ENCODE results near the gene SCARB1.

Gene SCARB1

DNA sequence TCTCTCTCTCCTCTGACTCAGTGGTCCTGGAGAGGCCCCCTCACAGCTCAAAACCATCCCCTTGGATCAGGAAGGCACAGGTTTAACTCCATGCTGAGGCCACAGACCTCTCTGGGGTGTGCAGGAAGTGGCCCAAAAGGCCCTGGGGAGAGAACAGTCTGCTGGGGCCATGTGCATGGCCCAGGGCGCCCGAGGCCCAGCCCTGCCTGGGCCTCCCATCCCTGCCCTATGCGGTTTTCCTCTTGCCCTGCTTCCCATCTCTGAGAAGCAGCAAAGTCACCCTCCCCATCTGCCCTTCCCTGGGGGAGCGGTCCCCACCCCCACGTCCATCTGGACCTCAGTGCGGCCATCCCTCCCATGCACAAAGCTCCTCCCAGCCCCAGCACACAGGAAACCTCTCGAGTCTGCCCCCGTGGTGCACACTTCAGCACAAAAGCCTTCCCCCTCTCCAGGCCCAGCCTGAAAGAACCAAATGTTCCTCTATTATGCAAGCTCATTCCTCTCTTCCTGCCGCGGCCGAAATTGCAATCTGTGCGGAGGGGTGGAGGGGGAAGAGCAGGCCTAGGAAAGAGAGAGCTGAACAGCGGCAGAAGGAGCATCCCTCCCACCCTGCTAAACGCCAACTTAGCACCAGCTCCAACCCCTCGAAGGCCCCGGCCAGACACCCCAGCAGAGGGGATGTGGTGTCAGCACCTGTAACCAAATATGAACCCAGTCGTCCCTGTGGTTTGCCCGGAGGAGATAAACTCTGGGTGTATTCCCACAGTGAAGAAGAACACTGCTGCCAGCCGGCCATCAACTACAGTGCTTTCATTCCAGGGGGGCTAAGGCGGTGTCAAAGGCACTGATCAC, 108.5 kb downstream of the SCARB1 start:
- peak; percentile 14 to 56 for DNase-seq

DNA sequence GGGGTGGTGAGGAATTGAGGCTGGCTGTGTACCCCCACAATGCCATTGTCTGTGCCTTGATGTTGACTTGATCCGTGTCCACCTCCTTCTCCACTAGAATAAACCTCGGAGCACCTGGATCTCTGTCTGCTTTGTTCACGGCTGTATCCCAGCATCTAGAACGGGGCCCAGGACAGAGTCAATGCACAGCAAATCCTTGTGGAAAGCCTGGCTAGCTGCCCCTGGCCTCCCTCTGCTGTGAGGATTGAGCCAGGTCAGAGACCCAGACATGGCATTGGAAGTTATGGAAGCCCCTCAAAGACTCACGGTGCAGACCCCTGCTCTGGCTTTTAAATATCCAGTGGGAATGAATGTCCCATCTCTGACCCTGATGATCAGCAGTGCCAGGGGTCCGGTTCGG, 109.2 kb downstream of the SCARB1 start:
- no peak for DNase-seq

DNA sequence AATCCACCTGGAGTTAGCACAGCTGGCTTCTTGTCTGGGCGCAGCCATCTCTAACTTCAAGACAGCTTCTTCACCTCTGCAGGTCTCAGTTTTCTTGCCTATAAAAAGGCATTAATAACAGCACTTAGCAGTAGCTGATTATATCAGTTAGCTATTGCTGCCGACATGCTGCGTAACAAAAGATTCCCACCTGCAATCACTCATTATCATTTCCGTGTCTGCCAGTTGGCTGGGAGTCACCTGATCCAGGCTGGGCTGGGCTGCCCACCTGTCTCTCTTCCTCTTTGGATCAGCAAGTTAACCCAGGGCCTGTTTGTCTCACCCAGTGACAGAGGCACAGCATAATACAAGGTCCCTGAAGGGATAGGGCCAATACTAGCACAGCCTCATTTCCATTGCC, 109.7 kb downstream of the SCARB1 start:
- DNase-seq, result no peak

DNA sequence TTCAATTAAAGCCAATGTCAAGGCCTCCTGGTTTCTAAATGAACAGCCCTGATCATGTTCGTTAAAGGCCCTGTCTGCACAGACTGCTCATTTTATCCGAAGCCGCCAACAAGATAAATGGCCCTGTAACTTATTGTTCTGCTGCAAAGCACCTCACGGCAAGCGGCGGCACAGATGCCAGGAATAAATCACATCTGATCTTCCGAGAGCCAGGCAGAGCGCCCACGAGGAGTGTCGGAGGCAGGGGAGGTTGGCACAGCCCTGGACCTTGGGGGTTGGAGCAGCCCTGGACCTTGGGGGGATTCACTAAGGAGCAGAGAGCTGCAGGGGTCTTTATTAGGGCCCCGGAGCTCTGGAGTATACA, 110.5 kb downstream of the SCARB1 start:
- DNase-seq, result no peak

DNA sequence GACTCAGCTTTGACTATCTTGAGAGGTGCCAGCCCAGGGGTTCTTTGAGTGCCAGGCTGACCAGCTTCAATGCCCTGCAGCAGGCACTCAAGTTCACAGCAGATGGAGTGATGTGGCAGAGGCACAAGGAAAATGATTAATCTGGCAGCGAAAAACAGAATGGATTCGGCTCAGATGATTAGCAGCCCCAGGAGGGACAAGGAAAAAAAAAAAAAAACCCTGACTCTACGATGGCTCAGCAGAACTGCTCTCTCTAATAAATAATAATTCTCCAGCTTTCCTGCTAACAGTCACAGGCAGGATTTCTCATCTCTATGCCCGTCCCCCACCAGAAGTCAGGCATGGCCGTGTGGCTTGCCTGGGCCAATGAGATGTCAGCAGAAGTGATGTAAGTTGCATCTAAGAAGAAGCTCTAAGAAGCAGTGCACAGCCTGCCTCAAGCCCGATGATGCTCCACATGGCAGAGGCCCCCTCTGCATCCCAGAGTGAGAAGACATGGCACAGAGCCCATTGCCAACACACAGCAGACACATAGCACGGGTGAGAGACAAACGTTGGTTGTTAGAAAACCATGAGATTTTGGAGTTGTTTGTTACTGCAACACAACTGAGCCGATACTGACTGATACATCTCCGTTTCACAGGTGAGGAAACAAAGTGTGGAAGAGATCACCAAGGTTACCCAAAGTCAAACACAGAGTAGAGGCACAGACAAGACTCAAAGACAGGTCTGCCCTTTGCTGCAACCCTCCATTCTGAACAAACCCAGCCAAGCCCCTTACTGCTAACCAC, 111.0 kb downstream of the SCARB1 start:
- peak in 1 of 2 donors; percentile 30 for DNase-seq

DNA sequence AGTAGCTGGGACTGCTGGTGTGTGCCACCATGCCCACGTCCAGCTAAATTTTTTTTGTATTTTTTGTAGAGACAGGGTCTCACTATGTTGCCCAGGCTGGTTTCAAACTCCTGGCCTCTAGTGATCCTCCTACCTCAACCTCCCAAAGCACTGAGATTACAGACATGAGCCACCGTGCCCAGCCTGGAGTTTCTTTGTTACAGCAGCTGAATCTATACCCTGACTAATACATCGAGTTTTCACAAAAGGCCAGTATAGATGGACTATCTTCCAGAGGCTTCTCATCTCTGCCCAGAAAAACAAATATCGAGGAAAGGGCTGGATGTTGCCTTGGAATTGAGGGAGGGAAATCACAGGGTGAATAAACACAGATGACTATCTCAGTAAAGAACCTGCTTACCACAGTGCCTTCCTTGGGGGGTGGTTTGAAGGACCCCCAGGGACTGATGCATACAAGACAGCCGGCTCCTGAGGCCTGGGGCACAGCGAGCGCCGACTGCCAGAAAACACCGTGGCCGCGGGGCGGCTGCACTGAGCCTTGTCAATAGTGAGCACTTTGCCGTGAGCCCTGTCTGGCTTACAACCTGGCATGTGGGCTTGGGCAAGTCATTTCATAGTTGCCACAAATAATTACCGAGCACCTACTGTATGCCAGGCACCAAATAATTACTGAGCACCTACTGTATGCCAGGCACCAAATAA, 111.9 kb downstream of the SCARB1 start:
- no peak for DNase-seq

DNA sequence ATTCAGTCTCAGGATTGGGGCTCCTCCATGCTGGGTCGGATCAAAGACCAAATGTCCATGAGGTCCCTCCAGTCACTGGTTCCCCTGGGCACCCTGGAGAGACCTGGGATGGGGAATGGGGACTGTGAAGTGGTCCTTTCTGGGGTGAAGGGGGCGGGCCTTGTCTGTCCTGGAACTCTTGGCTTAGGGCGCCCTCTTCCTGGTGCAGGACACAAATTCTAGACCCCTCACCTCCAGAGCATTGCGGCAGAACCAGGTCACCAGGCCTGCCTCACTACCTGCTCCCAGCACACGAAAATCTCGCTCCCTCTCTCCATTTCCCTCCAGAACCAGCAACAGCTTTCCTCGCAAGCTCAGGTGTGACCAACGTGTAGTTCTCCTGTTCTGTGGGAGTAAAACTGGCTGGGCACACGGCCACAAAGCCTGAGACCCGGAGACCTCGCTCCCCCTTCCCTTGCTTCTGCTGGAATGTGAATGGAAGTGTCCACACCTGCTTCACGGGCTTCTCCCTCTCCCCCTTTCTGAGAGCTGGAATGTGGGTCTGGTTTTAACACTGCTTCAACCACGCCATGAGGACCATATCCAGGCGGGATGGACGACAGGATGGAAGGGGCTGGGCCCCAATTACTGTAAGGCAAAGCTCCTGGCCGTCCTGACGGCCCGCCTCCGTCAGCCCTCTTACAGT, 112.7 kb downstream of the SCARB1 start:
- peak in 1 of 2 donors; percentile 13 for DNase-seq

DNA sequence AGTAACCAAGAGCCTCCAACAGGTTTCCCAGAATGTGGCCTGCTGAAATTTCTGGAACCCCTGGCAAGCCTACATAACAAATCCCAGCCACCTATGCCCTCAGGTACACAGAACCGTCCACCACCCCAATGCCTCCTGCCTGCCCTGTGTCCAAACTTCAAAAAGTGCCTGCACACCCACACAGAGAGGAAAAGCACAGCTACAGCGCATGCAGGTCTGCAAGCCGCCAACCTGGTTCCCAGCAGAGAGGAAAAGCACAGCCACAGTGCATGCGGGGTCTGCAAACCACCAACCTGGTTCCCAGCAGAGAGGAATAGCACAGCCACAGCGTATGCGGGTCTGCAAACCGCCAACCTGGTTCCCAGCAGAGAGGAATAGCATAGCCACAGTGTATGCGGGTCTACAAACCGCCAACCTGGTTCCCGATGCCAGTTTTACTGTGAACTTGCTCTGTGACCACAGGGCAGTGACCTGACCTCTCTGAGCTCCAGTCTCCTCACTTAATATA, 113.5 kb downstream of the SCARB1 start:
- no peak for DNase-seq

DNA sequence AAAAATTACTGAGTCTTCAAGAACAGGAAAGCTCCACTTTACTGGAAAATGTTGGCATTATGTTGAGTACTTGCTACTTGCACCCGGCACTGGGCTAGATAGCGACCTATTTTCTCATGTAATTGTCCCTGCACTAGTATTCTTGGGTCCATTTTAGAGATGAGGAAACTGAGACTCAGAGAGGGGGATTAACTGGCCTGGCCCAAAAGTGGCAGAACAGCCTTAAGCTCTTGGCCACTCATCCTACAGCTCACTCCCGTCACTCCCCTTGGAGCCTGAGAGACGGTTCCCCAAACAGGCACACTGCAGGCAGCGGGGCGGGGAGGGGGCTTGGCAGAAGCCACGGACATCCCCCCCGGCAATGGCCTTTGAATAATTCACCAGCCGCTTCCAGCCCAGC, 113.9 kb downstream of the SCARB1 start:
- DNase-seq, result no peak

DNA sequence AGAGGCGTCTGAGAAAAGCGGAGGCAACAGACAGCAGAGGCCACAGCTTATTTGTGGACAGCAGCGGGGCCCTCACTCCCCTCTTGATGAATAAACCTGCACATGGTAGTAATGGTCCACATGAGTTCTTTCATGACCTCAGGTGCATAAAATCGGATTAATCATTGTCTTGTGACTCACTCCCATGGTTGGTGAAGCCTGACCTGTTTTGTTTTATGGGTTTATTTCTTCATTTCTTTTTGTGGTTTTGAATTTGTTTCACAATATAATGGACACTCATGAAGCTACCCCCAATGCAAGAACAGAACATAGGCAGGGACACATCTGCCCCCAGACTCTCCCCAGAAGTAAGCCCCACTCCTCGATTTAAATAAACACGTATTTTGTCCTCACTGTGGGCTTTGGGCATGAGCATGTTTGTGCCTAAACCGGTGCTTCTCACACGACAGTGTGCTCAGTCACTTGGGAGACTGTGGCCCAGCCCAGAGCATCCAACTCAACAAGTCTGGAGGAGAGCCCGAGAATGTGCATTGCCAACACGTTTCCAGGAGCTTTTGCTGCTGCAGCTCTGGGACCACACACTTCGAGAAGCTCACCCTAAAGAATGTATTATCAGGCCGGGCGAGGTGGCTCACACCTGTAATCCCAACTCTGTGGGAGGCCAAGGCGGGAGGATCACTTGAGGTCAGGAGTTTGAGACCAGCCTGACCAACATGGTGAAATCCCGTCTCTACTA, 116.1 kb downstream of the SCARB1 start:
- no peak for DNase-seq

DNA sequence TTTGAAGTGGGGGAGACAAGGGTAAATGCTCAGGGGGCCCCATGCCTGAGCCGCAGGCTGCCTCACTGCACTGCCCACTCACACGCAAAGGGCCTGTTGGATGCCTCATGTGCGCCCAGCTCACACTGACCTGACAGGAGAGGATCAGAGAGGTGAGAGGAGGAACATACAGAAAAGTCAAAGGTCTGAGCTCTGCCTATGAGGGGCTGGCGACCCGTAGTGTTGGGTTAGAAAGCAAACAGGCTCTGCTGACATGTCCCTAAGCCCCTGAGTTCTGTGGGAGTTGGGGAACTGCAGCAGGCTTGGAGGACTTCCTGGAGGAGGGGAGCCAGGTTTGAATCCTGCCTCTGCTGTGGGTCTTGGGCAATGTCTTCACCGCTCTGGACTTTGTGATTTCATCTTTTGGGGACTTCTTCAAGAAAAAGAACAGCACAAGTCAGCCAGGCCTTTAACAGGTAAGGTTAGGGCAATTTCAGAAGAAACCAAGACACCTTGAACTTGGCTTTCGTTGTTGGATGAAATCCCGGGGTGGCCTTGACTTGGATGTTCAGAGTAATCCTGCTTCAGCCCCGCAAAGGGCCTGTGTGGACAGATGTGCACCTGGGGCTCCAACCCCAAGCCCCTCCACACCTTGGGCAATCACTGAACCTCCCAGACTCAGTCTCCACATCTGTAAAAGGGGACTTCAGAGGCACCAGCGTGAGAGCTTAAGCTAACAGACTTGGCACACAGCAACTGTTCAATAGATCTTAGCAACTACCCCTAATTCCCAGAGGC, 116.8 kb downstream of the SCARB1 start:
- no peak for DNase-seq

DNA sequence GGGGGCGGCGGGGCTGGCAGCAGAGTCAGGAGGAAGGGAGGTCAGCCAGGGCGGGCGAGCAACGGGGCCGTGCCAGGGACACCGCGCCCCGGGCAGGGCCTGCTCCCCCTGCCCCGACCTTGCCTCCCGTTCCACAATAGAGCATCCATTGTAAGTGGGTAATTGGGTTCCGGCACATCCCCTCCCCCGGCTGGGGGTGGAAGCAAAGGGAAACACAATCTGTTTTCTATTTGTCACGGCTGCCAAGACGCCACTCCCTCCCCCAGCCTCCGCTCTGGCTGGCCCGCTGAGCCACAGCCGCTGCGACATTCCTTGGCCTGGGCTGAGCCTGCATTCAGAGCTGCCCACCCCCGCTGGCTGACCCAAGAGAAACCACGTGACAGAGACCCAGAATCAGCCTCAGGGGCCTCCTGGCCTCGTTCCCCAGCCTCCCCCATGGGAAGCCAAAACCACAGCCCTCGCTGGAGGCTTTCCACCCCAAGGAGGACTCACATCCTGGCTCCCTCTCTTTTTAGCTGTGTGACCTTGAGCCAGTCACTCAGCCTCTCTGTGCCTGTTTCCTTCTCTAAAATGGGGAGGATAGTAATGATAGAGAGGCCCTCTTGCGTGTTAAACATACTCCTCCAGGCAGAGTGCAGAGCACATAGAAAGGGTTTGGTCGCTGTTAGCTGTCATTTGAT, 117.6 kb downstream of the SCARB1 start:
- DNase-seq, result peak in 1 of 2 donors; percentile 50

DNA sequence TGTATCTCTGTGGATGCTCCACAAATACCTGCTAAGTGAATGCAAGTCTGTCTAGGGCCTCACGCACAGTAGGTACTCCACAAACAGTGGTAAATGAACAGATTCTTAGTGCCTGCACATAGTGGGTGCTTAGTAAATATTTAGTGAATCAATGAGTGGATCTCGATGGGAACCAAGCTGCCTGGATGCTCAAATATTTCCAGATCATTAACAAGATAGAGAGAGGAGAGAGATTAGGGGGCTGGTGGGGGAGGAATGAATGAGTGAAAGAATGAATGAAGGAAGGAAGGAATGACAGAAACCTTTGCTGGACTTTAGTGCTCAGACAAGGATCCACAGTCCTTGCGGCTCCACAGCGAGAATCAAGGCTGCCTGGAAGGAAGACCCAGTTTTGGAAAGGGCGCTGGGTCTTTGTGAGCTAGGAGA, 118.2 kb downstream of the SCARB1 start:
- DNase-seq, result no peak

DNA sequence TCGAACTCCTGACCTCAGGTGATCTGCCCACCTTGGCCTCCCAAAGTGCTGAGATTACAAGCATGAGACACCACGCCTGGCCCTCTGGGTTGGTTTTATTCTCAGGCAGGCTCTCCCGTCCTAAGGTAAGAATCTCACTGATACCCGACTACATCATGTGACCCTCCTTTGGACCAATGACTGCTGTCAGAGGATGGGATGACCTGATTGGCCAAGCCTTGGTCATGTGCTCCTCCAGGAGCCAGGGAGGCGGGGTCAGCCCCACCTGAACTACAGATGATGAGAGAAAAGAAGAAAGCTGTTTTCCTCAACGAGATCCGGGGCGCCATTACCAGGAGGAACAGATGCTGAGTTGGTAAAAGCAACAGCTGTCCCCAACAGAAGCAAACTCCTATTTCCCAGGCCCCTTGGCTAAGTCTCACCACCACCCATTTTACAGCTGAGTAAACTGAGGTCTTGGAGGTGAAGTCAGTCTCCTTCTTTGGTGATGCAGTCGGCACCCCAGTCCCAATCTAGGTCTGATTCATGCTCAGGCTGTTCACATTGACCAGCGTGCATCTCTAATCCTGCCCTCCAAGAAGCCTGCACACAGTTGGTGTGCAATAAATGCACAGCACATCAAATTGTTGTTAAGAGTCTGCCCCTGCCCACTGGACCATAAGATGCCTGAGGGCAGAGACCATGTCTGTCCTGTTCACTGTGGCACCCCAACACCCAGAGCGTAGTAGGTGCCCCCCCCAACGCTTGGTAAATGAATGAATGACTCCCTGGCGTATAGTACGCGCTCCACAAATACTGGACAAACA, 118.8 kb downstream of the SCARB1 start:
- no peak for DNase-seq

DNA sequence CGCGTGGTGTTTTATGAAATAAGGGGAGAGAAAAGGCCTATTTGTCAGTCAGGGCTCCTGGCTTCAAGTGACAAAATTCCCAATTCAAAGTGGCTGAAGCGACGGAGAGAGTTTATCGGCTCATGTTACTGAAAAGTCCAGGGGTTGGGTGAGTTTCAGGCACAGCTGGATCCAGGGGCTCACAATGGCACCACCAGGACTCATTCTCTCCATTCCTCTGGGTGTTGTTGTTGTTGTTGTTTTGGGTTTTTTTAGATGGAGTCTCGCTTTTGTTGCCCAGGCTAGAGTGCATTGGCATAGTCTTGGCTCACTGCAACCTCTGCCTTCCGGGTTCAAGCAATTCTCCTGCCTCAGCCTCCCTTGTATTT, 119.4 kb downstream of the SCARB1 start:
- DNase-seq, result no peak

DNA sequence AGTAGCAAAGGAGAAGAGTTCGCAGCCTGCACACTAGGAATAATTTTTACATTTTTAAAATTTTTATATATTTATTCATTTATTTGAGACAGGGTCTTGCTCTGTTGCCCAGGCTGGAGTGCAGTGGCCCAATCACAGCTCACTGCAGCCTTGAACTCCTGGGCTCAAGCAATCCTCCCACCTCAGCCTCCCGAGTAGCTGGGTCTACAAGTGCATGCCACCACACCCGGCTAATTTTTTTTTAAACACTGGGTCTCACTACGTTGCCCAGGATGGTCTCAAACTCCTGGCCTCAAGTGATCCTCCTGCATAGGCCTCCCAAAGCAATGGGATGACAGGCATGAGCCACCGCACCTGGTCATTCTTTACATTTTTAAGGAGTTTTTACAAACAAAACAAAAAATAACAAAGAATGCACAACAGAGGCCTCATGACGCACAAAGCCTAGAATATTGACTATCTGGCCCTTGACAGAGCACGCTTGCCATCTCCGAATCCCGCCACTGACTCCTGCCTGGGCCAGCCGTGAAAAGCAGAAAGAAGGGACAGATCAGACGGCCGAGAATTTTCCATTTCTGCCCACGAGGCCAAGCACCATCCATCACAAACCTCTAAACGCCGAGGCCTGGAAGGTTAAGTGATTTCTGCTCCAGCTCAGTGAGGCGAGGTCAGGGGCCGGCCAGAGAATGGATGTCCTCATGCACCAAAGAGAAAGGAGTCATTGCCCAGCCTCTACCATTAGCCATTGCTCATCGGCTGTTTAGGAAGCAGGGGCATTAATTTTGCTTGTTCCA, 120.0 kb downstream of the SCARB1 start:
- DNase-seq, result no peak

DNA sequence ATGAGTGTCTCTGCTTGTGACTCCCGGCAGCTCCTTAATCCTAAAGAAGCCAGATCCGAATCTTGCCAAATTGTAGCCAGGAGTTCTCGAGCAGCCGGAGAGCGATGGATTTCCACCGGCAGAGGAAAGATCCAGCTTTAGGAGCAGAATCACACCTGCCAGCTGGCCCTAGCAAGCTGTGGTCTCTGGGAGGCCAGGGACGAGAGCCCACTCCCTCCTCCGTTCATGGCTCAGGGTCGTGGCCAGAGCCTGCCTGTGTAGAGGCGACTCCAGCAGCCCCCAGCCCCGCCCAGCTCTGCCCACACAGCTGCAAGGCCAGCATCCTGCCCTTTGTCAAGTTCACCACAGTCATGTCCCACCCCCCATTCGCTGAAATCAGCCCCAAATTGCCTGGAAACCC, 121.0 kb downstream of the SCARB1 start:
- no peak for DNase-seq

DNA sequence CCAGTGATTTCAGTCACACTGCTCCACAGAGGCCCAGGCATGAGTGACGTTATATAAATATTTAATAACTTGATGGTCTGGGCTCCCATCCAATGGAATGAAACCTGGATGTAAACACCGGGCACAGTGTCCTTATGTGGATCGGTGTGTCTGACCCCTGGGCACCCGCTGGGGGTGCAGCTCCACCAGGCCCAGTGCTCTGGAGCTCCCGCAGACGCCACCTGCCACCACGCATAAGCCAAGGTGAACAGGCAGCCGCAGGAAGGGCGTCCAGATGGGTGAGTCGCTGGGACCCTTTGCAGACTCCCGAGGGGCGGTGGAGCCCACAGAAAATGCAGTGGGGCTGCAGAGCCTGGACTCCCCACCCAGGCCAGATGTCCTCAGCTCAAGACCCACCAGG, 121.6 kb downstream of the SCARB1 start:
- DNase-seq, result no peak

DNA sequence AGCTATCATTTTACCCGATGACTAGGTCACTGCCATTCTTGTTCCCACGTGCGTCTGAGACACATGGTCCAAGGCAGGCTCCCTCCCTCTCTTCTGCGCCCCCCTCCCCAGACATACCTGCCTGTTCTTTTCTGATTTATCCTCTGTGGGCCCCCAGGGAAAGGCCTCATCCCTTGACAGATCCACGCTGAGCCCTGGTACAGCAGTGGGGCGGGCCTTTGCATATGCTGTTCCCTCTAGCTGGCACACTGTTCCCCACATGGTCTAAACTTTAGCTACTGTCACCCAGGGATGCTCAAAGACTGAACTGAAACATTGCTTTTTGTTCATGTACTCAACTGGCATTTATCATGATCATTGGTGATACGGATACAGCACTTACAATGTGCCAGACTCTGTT, 122.5 kb downstream of the SCARB1 start:
- DNase-seq, result no peak

Measured in CD4-positive, alpha-beta T cell treated with Interleukin-1 beta for 1 hour (primary cell).